Parathyroid adenoma (tissue), 2 donors: ENCODE results near the gene NRAP.

Source experiments
- H2AFZ ChIP-seq: fragments of 300-600 bp; sonication (generic); one replicate; pipeline ENCODE4 v1.7.0; 2017; ENCODE audit warnings: antibody characterized with exemption, mild to moderate bottlenecking
- H3K27ac ChIP-seq: fragments of 300-600 bp; sonication (generic); one replicate; pipeline ENCODE4 v1.7.0; 2017
- H3K27me3 ChIP-seq: fragments of 300-600 bp; sonication (generic); one replicate; pipeline ENCODE4 v1.7.0; 2017; ENCODE audit warnings: low read length; ENCODE audit not compliant: control insufficient read depth, insufficient read depth
- H3K36me3 ChIP-seq: fragments of 300-600 bp; sonication (generic); one replicate; pipeline ENCODE4 v1.7.0; 2017; ENCODE audit warnings: low read length; ENCODE audit not compliant: control insufficient read depth, insufficient read depth
- H3K4me1 ChIP-seq: fragments of 300-600 bp; sonication (generic); one replicate; pipeline ENCODE4 v1.7.0; 2017; ENCODE audit warnings: control low read depth
- H3K4me2 ChIP-seq: fragments of 300-600 bp; sonication (generic); one replicate; pipeline ENCODE4 v1.7.0; 2017; ENCODE audit warnings: low read length
- H3K4me3 ChIP-seq: fragments of 300-600 bp; sonication (generic); one replicate; pipeline ENCODE4 v1.7.0; 2017; ENCODE audit warnings: low read depth, low read length
- H3K79me2 ChIP-seq: fragments of 300-600 bp; sonication (generic); one replicate; pipeline ENCODE4 v1.7.0; 2017; ENCODE audit warnings: control low read depth
- H3K9ac ChIP-seq: fragments of 300-600 bp; sonication (generic); one replicate; pipeline ENCODE4 v1.7.0; 2017; ENCODE audit warnings: mild to moderate bottlenecking
- H3K9me3 ChIP-seq: fragments of 300-600 bp; sonication (generic); one replicate; pipeline ENCODE4 v1.7.0; 2017; ENCODE audit warnings: low read length; ENCODE audit not compliant: control insufficient read depth
- CTCF ChIP-seq: fragments of 300-600 bp; sonication (generic); IDR thresholded peaks from one replicate; pipeline ENCODE4 v1.7.0; 2017; ENCODE audit warnings: antibody characterized with exemption, mild to moderate bottlenecking
- donor health status: primary hyperparathyroidism.

Gene NRAP

DNA sequence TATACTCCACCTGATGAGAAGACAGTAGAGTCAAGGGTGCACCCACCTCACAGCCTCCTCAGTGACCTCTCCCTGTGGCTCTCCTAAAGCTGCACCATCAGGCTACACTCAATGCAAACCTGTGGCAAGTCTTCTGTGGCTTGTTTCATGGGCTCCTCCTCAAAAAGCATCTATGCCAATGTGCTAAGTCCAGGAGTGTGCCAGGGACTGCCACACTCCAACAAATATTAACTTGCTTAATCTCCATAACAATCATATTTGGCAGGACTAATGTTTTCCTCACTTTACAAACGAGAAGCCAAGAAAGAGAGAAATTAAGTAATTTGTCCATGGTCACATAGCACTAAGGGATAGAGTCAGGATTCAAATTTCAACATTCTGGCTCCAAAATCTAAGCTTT, 11.9 kb downstream of the NRAP start:
- H3K9me3 ChIP-seq, result no peaks in the 10 kb centered on the region
- no peak overlapping the region for H2AFZ ChIP-seq
- H3K4me2 ChIP-seq, result no peak overlapping the region
- no peak overlapping the region for H3K9ac ChIP-seq
- H3K27me3 ChIP-seq, result no peaks in the 10 kb centered on the region
- no peak overlapping the region for H3K4me3 ChIP-seq
- H3K27ac ChIP-seq, result no peak overlapping the region
- no peak for TF ChIP-seq CTCF
- no peaks in the 10 kb centered on the region for H3K4me1 ChIP-seq
- H3K36me3 ChIP-seq, result no peaks in the 10 kb centered on the region
- no peaks in the 10 kb centered on the region for H3K79me2 ChIP-seq

DNA sequence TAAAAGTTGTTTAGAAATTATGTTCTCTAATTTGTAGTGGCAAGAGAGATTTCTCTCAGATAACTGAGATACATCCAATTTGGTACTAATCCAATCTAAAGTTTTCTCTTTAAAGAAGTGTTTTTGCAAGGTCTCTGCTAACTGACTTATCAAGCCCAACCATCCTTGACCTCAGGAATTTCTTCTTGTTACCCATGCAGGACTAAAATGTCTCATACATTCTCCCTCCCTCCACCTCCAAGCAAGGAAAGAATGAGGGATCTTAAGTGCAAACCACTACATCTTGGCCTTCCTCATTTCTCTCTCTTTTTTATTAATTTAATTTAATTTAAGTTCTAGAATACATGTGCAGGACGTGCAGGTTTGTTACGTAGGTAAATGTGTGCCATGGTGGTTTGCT, 12.8 kb downstream of the NRAP start:
- Histone ChIP-seq H3K4me3 (no peak overlapping the region), H3K27ac (no peak overlapping the region), H3K36me3 (no peaks in the 10 kb centered on the region), H3K9ac (no peak overlapping the region), H3K27me3 (no peaks in the 10 kb centered on the region), H3K79me2 (no peaks in the 10 kb centered on the region), H3K4me2 (no peak overlapping the region), H2AFZ (no peak overlapping the region), H3K9me3 (no peaks in the 10 kb centered on the region), H3K4me1 (no peaks in the 10 kb centered on the region)
- no peak for TF ChIP-seq CTCF

DNA sequence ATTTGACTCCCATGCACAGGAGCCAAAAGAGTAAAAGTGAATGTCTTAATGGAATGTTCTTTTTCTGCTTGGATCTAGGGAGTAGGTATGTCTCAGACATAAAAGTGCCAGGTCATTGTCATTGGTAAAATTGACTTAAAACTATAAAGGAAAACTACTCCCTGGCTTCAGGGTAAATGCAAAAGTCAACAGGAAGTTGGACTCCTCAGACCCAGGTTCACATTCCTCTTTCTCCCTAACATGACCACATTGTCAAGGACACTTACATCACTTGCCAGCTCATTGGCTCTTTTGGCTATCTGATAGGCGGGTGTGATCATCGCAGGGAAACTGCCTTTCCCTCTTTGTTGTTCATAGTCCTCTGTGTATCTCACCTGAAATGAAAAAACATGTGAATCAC, 13.7 kb downstream of the NRAP start:
- Histone ChIP-seq H2AFZ (no peak overlapping the region), H3K9ac (no peak overlapping the region), H3K4me3 (no peak overlapping the region), H3K79me2 (no peaks in the 10 kb centered on the region), H3K36me3 (no peaks in the 10 kb centered on the region), H3K4me2 (no peak overlapping the region), H3K27ac (no peak overlapping the region), H3K9me3 (no peaks in the 10 kb centered on the region), H3K27me3 (no peaks in the 10 kb centered on the region), H3K4me1 (no peaks in the 10 kb centered on the region)
- no peak for TF ChIP-seq CTCF

GRCh38 chr10:113648478-113648877, 15.4 kb downstream of the NRAP start:
- H3K79me2 ChIP-seq, result no peaks in the 10 kb centered on the region
- no peak overlapping the region for H2AFZ ChIP-seq
- no peak for TF ChIP-seq CTCF
- no peaks in the 10 kb centered on the region for H3K4me1 ChIP-seq
- H3K27me3 ChIP-seq, result no peaks in the 10 kb centered on the region
- H3K36me3 ChIP-seq, result no peaks in the 10 kb centered on the region
- no peak overlapping the region for H3K4me3 ChIP-seq
- H3K9ac ChIP-seq, result no peak overlapping the region
- no peaks in the 10 kb centered on the region for H3K9me3 ChIP-seq
- no peak overlapping the region for H3K4me2 ChIP-seq
- no peak overlapping the region for H3K27ac ChIP-seq

GRCh38 chr10:113647812-113648211, 16.0 kb downstream of the NRAP start:
- Histone ChIP-seq H3K79me2 (no peaks in the 10 kb centered on the region), H3K36me3 (no peaks in the 10 kb centered on the region), H3K4me3 (no peak overlapping the region), H2AFZ (no peak overlapping the region), H3K27me3 (no peaks in the 10 kb centered on the region), H3K4me2 (no peak overlapping the region), H3K4me1 (no peaks in the 10 kb centered on the region), H3K9ac (no peak overlapping the region), H3K27ac (no peak overlapping the region), H3K9me3 (no peaks in the 10 kb centered on the region)
- no peak for TF ChIP-seq CTCF
